Breast epithelium (tissue), 4 donors: ENCODE data around the gene MICAL3. TPM values are rescaled to one million over a fixed set of nuclear protein-coding genes. Genes with fewer than 3 reads are reported as not detected.
"Not testable (repeated sequence)": the region's sequence is repeated elsewhere in the genome, so short reads cannot be mapped to it uniquely, and the experiment has no call there.

ENCODE experiments used
- DNase-seq, 2 donors: peaks; one replicate each; pipeline ENCODE4 v3.0.0-alpha.2; 2019; ENCODE audit warnings: low spot score in 2 of 2
- H3K27ac ChIP-seq, 2 donors: fragments of 200-600 bp; sonication (generic) in 1 of 2; one replicate each; pipeline ENCODE4 v1.5.1; 2016 to 2019; ENCODE audit warnings: mild to moderate bottlenecking in 1 of 2
- H3K27me3 ChIP-seq, 2 donors: fragments of 200-600 bp; sonication (generic) in 1 of 2; one replicate each; pipeline versions ENCODE4 v1.5.1 to v1.6.0; 2017 to 2019; ENCODE audit warnings: control low read depth in 1 of 2, mild to moderate bottlenecking in 1 of 2
- H3K36me3 ChIP-seq: fragments of 200-600 bp; one replicate; pipeline ENCODE4 v1.5.1; 2019
- H3K4me1 ChIP-seq, 2 donors: fragments of 200-600 bp; sonication (generic); one replicate each; pipeline ENCODE4 v1.5.1; 2016 to 2019; ENCODE audit warnings: control low read depth in 1 of 2
- H3K4me3 ChIP-seq, 3 donors: fragments of 200-600 bp; sonication (generic); 1 replicate in 2 of 3; 2 replicates in 1 of 3; pipeline ENCODE4 v1.5.1; 2016 to 2019; ENCODE audit warnings: mild to moderate bottlenecking in 3 of 3, moderate library complexity in 2 of 3
- H3K9me3 ChIP-seq, 2 donors: fragments of 200-600 bp; sonication (generic) in 1 of 2; one replicate each; pipeline ENCODE4 v1.5.1; 2016 to 2019; ENCODE audit warnings: control low read depth in 1 of 2
- POLR2A ChIP-seq: fragments of 450-650 bp; IDR thresholded peaks from one replicate; pipeline ENCODE4 v1.6.1; 2016; ENCODE audit warnings: antibody characterized with exemption, mild to moderate bottlenecking, moderate library complexity
- POLR2AphosphoS5 ChIP-seq, 3 donors: sonication (generic); formaldehyde crosslinking; IDR thresholded peaks; one replicate each; pipeline ENCODE4 v1.6.1; 2017; ENCODE audit warnings: antibody characterized with exemption in 3 of 3
- intact Hi-C: fragments of 100-400 bp; cut with DNase I; formaldehyde crosslinking; loops from one replicate; pipeline ENCODE4 v1.15.1; 2023; ENCODE audit warnings: low total_unique reads
- total RNA-seq, 3 donors: library from RNA; depleted of rRNA; stranded (reverse); fragments of >200 nt; gene quantifications; one replicate each; pipeline ENCODE4 v1.1.0, GENCODE V29; 2016
- TF ChIP-seq, protein P1 (sequence below), 3 donors: fragments of 450-650 bp; IDR thresholded peaks; one replicate each; pipeline ENCODE4 v1.5.1; 2016 to 2017; ENCODE audit warnings: antibody characterized with exemption in 3 of 3, mild to moderate bottlenecking in 3 of 3, moderate library complexity in 3 of 3

Gene MICAL3
- total RNA-seq, 3 donors from 2014 or later: 19.5 to 42.3 (median 34.8) TPM

DNA sequence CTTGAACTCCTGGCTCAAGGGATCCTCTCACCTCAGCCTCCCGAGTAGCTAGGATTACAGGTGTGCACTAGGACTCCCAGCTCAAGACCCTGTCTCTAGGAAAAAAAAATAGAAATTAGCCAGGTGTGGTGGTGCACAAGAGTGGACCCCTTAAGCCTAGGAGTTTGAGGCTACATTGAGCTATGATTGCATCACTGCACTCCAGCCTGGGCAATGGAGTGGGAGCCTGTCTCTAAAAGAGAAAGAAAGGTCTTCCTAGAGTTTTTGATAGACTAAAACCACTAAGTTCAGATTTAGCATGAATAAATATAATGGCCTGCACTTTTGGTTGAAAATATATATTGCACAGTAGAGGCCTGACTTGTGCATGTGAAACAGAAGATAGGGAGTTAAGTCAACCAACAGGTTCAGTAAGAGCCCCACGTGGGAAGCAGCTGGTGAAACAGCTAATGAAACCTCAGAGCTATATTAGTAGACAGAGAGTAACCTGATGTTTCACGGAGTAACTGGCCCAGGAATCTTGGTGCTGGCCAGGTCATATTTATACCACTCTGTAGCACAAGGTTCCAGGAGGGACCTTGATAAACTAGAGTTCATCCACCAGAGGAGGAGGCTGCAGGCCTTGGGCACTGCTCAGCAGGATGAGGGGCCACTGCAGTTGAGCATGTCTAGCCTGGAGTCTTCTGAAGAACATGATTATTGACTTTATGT is 4.6 kb upstream of the MICAL3 start:
- TF ChIP-seq POLR2AphosphoS5 (IDR thresholded peaks at IDR 0.05): no peak
- TF ChIP-seq, protein P1, sequence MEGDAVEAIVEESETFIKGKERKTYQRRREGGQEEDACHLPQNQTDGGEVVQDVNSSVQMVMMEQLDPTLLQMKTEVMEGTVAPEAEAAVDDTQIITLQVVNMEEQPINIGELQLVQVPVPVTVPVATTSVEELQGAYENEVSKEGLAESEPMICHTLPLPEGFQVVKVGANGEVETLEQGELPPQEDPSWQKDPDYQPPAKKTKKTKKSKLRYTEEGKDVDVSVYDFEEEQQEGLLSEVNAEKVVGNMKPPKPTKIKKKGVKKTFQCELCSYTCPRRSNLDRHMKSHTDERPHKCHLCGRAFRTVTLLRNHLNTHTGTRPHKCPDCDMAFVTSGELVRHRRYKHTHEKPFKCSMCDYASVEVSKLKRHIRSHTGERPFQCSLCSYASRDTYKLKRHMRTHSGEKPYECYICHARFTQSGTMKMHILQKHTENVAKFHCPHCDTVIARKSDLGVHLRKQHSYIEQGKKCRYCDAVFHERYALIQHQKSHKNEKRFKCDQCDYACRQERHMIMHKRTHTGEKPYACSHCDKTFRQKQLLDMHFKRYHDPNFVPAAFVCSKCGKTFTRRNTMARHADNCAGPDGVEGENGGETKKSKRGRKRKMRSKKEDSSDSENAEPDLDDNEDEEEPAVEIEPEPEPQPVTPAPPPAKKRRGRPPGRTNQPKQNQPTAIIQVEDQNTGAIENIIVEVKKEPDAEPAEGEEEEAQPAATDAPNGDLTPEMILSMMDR (IDR thresholded peaks at IDR 0.05): no peak
- no peak for TF ChIP-seq POLR2A
- no peak for DNase-seq
- intact Hi-C loops: no loop called here
- Histone ChIP-seq H3K4me1 (peaks cover 0 to 8% of the 10 kb centered on the region in 2 donors), H3K36me3 (no peaks in the 10 kb centered on the region), H3K27me3 (no peaks in the 10 kb centered on the region), H3K4me3 (no peak overlapping the region), H3K27ac (no peak overlapping the region), H3K9me3 (no peaks in the 10 kb centered on the region)

DNA sequence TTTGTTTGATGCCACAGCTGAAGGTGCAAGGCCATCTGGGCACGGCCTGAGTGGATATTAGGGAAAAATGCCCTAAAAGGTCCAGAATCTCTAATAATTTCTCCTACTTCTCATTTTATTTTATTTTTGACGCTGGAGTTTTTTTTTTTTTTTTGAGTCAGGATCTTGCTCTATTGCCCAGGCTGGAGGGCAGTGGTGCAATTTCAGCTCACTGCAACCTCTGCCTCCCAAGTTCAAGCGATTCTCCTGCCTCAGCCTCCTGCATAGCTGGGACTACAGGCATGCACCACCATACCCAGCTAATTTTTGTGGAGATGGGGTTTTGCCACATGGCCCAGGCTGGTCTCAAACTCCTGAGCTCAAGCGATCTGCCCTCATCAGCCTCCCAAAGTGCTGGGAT is 1.5 kb upstream of the MICAL3 start:
- H3K27ac ChIP-seq, intact Hi-C loops: not testable (repeated sequence)

DNA sequence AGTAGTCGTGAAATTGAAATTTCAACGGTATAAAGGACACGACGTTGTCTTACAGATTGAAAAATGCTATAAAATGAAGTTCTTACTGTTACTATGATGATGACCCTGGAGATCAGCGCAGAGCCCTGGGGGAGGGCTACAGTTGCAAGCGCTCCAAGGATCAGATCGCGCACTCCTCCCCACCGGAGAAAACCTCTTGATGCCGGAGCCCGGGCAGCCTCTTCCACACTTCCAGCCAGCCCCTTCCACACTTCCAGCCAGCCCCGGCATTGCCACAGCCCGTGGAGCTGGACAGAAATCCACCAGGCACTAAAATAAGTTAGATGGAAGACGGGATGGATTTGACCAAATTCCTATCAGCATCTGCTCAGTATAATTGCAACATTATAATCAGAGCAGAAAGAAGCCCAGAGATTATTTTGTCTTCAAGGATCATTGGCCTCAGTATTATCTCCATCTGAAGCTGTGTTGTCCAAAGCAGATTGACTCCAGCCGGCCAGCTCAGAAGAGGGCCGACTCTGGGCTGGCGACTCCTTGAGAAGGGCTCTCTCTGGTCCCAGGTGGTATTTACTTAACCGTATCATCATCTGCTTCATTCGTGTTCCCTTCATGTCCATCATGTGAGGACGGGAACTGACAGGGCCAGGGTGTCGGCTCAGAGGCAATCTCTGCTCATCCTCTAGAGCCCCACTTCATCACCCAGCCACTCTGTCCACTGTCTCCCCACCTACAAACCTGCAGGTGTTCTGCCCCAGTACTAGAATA is 777 bp upstream of the MICAL3 start:
- H3K9me3 ChIP-seq: no peaks in the 10 kb centered on the region
- TF ChIP-seq POLR2AphosphoS5 (IDR thresholded peaks at IDR 0.05) (no peak), POLR2A (no peak)
- TF ChIP-seq, protein P1 (IDR thresholded peaks at IDR 0.05): no peak
- no peaks in the 10 kb centered on the region for H3K36me3 ChIP-seq
- no peaks in the 10 kb centered on the region for H3K27me3 ChIP-seq
- H3K4me3 ChIP-seq: peak overlapping the region in 2 of 3 donors; percentile 74 to 75
- intact Hi-C loops: loop anchor here (5.0 kb wide), 1 partner anchor 468 kb away; no protein-coding TSS in a partner anchor
- no peak for DNase-seq
- peak overlapping the region in 1 of 2 donors; percentile 83 for H3K27ac ChIP-seq
- no peaks in the 10 kb centered on the region for H3K4me1 ChIP-seq

More for the DNA sequence above, 1.5 kb upstream of the MICAL3 start:
- not testable (repeated sequence) for H3K4me1 ChIP-seq, H3K27me3 ChIP-seq, DNase-seq, H3K9me3 ChIP-seq, H3K4me3 ChIP-seq, H3K36me3 ChIP-seq

DNA sequence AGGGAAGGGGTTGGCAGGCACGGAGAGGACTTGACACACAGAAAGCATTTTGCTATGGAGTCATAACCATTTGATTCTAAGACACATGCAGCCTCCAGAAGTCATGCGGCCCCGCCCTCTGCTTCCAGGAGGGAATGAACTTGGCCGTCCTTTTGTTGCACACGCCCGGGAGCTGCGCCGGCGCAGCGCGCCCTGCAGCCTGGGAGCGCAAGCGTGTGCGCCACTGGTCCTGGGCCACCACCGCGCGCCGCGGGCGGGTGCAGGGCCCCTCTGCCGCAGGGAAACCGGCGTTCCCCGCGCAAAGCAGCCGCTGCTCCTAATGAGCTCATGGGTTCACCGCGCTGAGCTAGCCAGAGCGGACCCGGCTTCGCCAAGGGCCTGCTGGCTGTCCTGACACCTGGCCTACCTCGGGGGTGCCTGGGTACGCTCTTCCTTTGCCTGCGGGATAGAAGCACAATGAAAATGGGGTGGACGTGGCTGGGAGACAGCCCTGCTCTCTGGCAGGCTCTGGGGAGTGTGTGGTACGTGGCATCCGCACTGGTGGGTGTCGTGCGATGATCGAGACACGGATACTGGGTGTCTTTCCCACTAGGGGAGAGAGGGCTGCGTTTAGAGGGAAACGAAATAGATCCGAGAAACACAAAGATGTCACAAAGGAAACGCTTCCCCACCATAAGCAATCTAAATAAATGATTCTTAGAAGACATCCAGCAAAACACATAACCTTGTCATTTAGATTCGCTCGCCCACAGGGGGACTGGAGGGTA is 669 bp downstream of the MICAL3 start:
- TF ChIP-seq POLR2AphosphoS5 (IDR thresholded peaks at IDR 0.05) (peak in 1 of 3 donors; percentile 37), POLR2A (no peak)
- DNase-seq: peak; percentile 69 to 74
- Histone ChIP-seq H3K27me3 (no peaks in the 10 kb centered on the region), H3K4me1 (no peaks in the 10 kb centered on the region), H3K9me3 (no peaks in the 10 kb centered on the region), H3K4me3 (peak overlapping the region; percentile 59 to 75 (median 74)), H3K36me3 (no peaks in the 10 kb centered on the region), H3K27ac (peak overlapping the region; percentile 70 to 83)
- intact Hi-C loops: loop anchor here (5.0 kb wide), 1 partner anchor 466 kb away; no protein-coding TSS in a partner anchor

DNA sequence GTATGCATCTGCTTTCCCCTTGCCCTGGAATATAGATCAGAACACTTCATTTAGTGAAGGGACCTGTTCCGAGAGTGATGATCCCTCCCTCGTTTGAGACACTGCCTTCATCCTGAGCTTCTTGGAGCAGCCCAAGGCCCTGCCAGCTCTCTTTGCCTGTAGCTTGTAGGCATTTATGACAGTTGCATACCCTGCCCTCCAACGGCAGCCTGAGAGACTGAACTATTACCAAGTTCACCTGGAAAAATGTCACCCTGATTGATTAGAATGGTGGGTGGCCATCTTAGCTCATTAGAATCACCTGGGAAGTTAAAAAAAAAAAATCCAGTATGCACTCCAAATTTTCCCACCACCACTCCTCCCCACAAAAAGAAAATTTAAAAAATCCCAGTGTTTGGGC is 1.5 kb downstream of the MICAL3 start:
- Histone ChIP-seq H3K4me3 (no peak overlapping the region), H3K4me1 (no peaks in the 10 kb centered on the region), H3K27ac (peak overlapping the region; percentile 70 to 83), H3K9me3 (no peaks in the 10 kb centered on the region), H3K36me3 (no peaks in the 10 kb centered on the region), H3K27me3 (no peaks in the 10 kb centered on the region)
- intact Hi-C loops: loop anchor here (5.0 kb wide), 1 partner anchor 466 kb away; no protein-coding TSS in a partner anchor
- no peak for DNase-seq
- TF ChIP-seq POLR2A: no peak
- TF ChIP-seq, protein P1 (IDR thresholded peaks at IDR 0.05): no peak
- no peak for TF ChIP-seq POLR2AphosphoS5 (IDR thresholded peaks at IDR 0.05)
